SK-N-MC (cell line): ENCODE results near the gene CCDC60.

ENCODE experiments used
- EZH2 ChIP-seq: fragments of 200-600 bp; sonication (generic); IDR thresholded peaks from one replicate; pipeline ENCODE4 v1.6.1; 2017; ENCODE audit warnings: antibody characterized with exemption
- FOXP2 ChIP-seq: optimal IDR thresholded peaks from 2 replicates; pipeline ENCODE3; 2011; ENCODE audit warnings: mild to moderate bottlenecking, moderate library complexity; ENCODE audit not compliant: insufficient read depth; ENCODE audit errors: extremely low read length, control extremely low read depth
- POLR2AphosphoS5 ChIP-seq: IDR thresholded peaks from 2 replicates; pipeline ENCODE4 v1.6.1; 2012; ENCODE audit warnings: mild to moderate bottlenecking, low read depth, low read length, borderline replicate concordance

GRCh38 chr12:119294211-119294610 is 40.3 kb upstream of the CCDC60 start:
- TF ChIP-seq FOXP2, result no peak
- TF ChIP-seq EZH2, result no peak
- TF ChIP-seq POLR2AphosphoS5, result no peak
